IMR-90 (cell line): ENCODE data around the gene RCN2. TPM values are rescaled to one million over a fixed set of nuclear protein-coding genes. Genes with fewer than 3 reads are reported as not detected.

ENCODE experiments used
- ATAC-seq: fragments of 200-7000 bp; cut with Tn5 transposase; 2 replicates; pipeline ENCODE4 v1.9.1; 2020; ENCODE audit warnings: low read depth, mild to moderate bottlenecking, moderate library complexity
- BruUV-seq: library from RNA; stranded (reverse); fragments of 400-500 nt; replicated peaks from 2 replicates; lab custom pipeline; 2021; lab: Mats Ljungman, UMichigan
- CTCF ChIA-PET: fragments of 300-600 bp; formaldehyde crosslinking; extraction: SDS; loops from one replicate; lab custom pipeline; 2021; ENCODE audit warnings: antibody characterized with exemption; lab: Yijun Ruan, JAX
- POLR2A ChIA-PET: fragments of 300-600 bp; sonication (Branson Sonifier 250); formaldehyde crosslinking; loops from one replicate; lab custom pipeline; 2022; ENCODE audit warnings: antibody characterized with exemption; ENCODE audit not compliant: unreplicated experiment; lab: Charles Lee
- DNase-seq: peaks from one replicate; pipeline ENCODE4 v3.0.0; 2013
- H2AFZ ChIP-seq: replicated peaks from 2 replicates; pipeline ENCODE3; 2013; ENCODE audit warnings: low read length, mild to moderate bottlenecking; ENCODE audit not compliant: poor library complexity
- H2AK5ac ChIP-seq: 2 replicates; pipeline ENCODE4 v1.6.1; 2013; ENCODE audit warnings: low read depth, low read length, inconsistent platforms
- H2AK9ac ChIP-seq: replicated peaks from 2 replicates; pipeline ENCODE3; 2013; ENCODE audit warnings: mild to moderate bottlenecking, low read depth, low read length, moderate library complexity; ENCODE audit not compliant: poor library complexity
- H2BK120ac ChIP-seq: 2 replicates; pipeline ENCODE4 v1.6.1; 2013; ENCODE audit warnings: low read depth, low read length, inconsistent platforms
- H2BK15ac ChIP-seq: 3 replicates; pipeline ENCODE4 v1.6.1; 2013; ENCODE audit warnings: low read depth, low read length, inconsistent platforms
- H2BK20ac ChIP-seq: 2 replicates; pipeline ENCODE4 v1.6.1; 2013; ENCODE audit warnings: low read depth, mild to moderate bottlenecking, inconsistent platforms, low read length, moderate library complexity
- H2BK5ac ChIP-seq: 2 replicates; pipeline ENCODE4 v1.6.1; 2013; ENCODE audit warnings: mild to moderate bottlenecking, low read depth, low read length, inconsistent platforms; ENCODE audit not compliant: poor library complexity, severe bottlenecking
- H3K14ac ChIP-seq: replicated peaks from 2 replicates; pipeline ENCODE4 v1.6.1; 2013; ENCODE audit warnings: low read depth, low read length, inconsistent platforms
- H3K18ac ChIP-seq: 2 replicates; pipeline ENCODE4 v1.6.1; 2013; ENCODE audit warnings: low read depth, low read length, control low read depth
- H3K23ac ChIP-seq: 2 replicates; pipeline ENCODE4 v1.6.1; 2013; ENCODE audit warnings: low read depth, low read length, inconsistent platforms
- H3K27ac ChIP-seq: 2 replicates; pipeline ENCODE4 v1.5.1; 2013; ENCODE audit warnings: mild to moderate bottlenecking, control low read depth, low read length; ENCODE audit not compliant: insufficient read depth
- H3K27me3 ChIP-seq: 2 replicates; pipeline ENCODE4 v1.6.1; 2013; ENCODE audit warnings: low read length; ENCODE audit not compliant: control insufficient read depth, insufficient read depth
- H3K36me3 ChIP-seq: 2 replicates; pipeline ENCODE4 v1.6.1; 2013; ENCODE audit warnings: low read length, mixed read lengths; ENCODE audit not compliant: control insufficient read depth, insufficient read depth
- H3K4ac ChIP-seq: 2 replicates; pipeline ENCODE4 v1.6.1; 2013; ENCODE audit warnings: low read depth, low read length, inconsistent platforms
- H3K4me1 ChIP-seq: 2 replicates; pipeline ENCODE4 v1.6.1; 2013; ENCODE audit warnings: low read length, mixed read lengths; ENCODE audit not compliant: control insufficient read depth, insufficient read depth
- H3K4me2 ChIP-seq: 2 replicates; pipeline ENCODE4 v1.6.1; 2013; ENCODE audit warnings: low read depth, mild to moderate bottlenecking, control low read depth, low read length, moderate library complexity
- H3K4me3 ChIP-seq: 2 replicates; pipeline ENCODE4 v1.5.1; 2013; ENCODE audit warnings: low read depth, mild to moderate bottlenecking, control low read depth, low read length, moderate library complexity; ENCODE audit not compliant: insufficient read depth
- H3K56ac ChIP-seq: 2 replicates; pipeline ENCODE4 v1.6.1; 2013; ENCODE audit warnings: low read length, inconsistent platforms; ENCODE audit not compliant: insufficient read depth; ENCODE audit errors: extremely low read depth
- H3K79me1 ChIP-seq, 2 experiments: 2 replicates each; pipeline ENCODE4 v1.6.1; 2013; ENCODE audit warnings: low read length in 2 of 2, inconsistent platforms in 1 of 2, low read depth in 1 of 2
- H3K9ac ChIP-seq: 2 replicates; pipeline ENCODE4 v1.6.1; 2013; ENCODE audit warnings: low read depth, low read length, control low read depth
- H3K9me1 ChIP-seq: 2 replicates; pipeline ENCODE4 v1.6.1; 2013; ENCODE audit warnings: low read length, inconsistent platforms; ENCODE audit not compliant: insufficient read depth
- H3K9me3 ChIP-seq: 2 replicates; pipeline ENCODE4 v1.6.1; 2013; ENCODE audit warnings: low read length; ENCODE audit not compliant: control insufficient read depth, insufficient read depth
- H4K20me1 ChIP-seq: 2 replicates; pipeline ENCODE4 v1.6.1; 2013; ENCODE audit warnings: low read length, inconsistent platforms; ENCODE audit not compliant: insufficient read depth
- H4K5ac ChIP-seq: 2 replicates; pipeline ENCODE4 v1.6.1; 2013; ENCODE audit warnings: mild to moderate bottlenecking, low read depth, low read length, control low read depth
- H4K8ac ChIP-seq, 2 experiments: 2 replicates each; pipeline ENCODE4 v1.6.1; 2013; ENCODE audit warnings: low read depth in 2 of 2, low read length in 2 of 2, control low read depth in 1 of 2, inconsistent platforms in 1 of 2
- H4K91ac ChIP-seq: 2 replicates; pipeline ENCODE4 v1.6.1; 2013; ENCODE audit warnings: low read depth, low read length, inconsistent platforms; ENCODE audit not compliant: insufficient read depth
- BHLHE40 ChIP-seq: fragments of 150-350 bp; IDR thresholded peaks from 2 replicates; pipeline ENCODE4 v1.6.1; 2016; ENCODE audit warnings: mild to moderate bottlenecking, low read depth, low read length
- CEBPB ChIP-seq: IDR thresholded peaks from 2 replicates; pipeline ENCODE4 v1.6.1; 2012; ENCODE audit warnings: low read depth, low read length, improper control_type of control experiment
- CHD1 ChIP-seq: IDR thresholded peaks from 2 replicates; pipeline ENCODE4 v1.6.1; 2012; ENCODE audit warnings: low read depth, low read length, improper control_type of control experiment
- CTCF ChIP-seq: conservative IDR thresholded peaks from 2 replicates; pipeline ENCODE4 v1.5.1; 2012; ENCODE audit warnings: mild to moderate bottlenecking, low read depth, low read length, improper control_type of control experiment
- ELK1 ChIP-seq: fragments of 150-350 bp; IDR thresholded peaks from 2 replicates; pipeline ENCODE4 v1.6.1; 2016; ENCODE audit warnings: low read depth, mild to moderate bottlenecking, low read length, moderate library complexity, borderline replicate concordance
- FOS ChIP-seq: fragments of 150-350 bp; IDR thresholded peaks from 2 replicates; pipeline ENCODE4 v1.6.1; 2016; ENCODE audit warnings: low read depth, low read length
- MAFK ChIP-seq: IDR thresholded peaks from 2 replicates; pipeline ENCODE4 v1.6.1; 2012; ENCODE audit warnings: low read depth, low read length, improper control_type of control experiment
- MAZ ChIP-seq: IDR thresholded peaks from 2 replicates; pipeline ENCODE4 v1.6.1; 2012; ENCODE audit warnings: low read depth, mild to moderate bottlenecking, low read length, improper control_type of control experiment, moderate library complexity, borderline replicate concordance
- MXI1 ChIP-seq: IDR thresholded peaks from 2 replicates; pipeline ENCODE4 v1.6.1; 2012; ENCODE audit warnings: low read depth, mild to moderate bottlenecking, low read length, moderate library complexity, borderline replicate concordance
- NFE2L2 ChIP-seq: fragments of 150-350 bp; IDR thresholded peaks from 2 replicates; pipeline ENCODE4 v1.6.1; 2016; ENCODE audit warnings: low read depth, mild to moderate bottlenecking, low read length
- POLR2A ChIP-seq: IDR thresholded peaks from 2 replicates; pipeline ENCODE4 v1.6.1; 2012; ENCODE audit warnings: mild to moderate bottlenecking, low read depth, low read length
- RAD21 ChIP-seq: IDR thresholded peaks from 2 replicates; pipeline ENCODE4 v1.6.1; 2012; ENCODE audit warnings: low read length, improper control_type of control experiment
- RCOR1 ChIP-seq: IDR thresholded peaks from 2 replicates; pipeline ENCODE4 v1.6.1; 2012; ENCODE audit warnings: mild to moderate bottlenecking, low read length, improper control_type of control experiment; ENCODE audit not compliant: insufficient replicate concordance
- RFX5 ChIP-seq: IDR thresholded peaks from 2 replicates; pipeline ENCODE4 v1.8.0; 2012; ENCODE audit warnings: low read depth, mild to moderate bottlenecking, low read length, moderate library complexity
- SMC3 ChIP-seq: fragments of 150-350 bp; IDR thresholded peaks from 2 replicates; pipeline ENCODE4 v1.6.1; 2016; ENCODE audit warnings: low read depth, mild to moderate bottlenecking, antibody characterized with exemption, low read length, moderate library complexity
- USF2 ChIP-seq: fragments of 150-350 bp; IDR thresholded peaks from 2 replicates; pipeline ENCODE4 v1.6.1; 2017; ENCODE audit warnings: mild to moderate bottlenecking, antibody characterized with exemption, low read length, low read depth
- WGBS, 2 experiments: methylation state at CpG; one replicate each; pipeline versions ENCODE4 v1.1.5 to v1.1.7; 2013; ENCODE audit warnings: missing lambda C conversion rate in 2 of 2; ENCODE audit not compliant: insufficient read length in 1 of 2; ENCODE audit errors: extremely low coverage in 2 of 2; 5-methylcytosine and 5-hydroxymethylcytosine counted together
- dilution Hi-C: fragments of 300-500 bp; cut with HindIII; formaldehyde crosslinking; loops from one replicate; pipeline ENCODE4 v1.14.3; 2018; ENCODE audit warnings: low sequenced_read_pairs; ENCODE audit not compliant: unreplicated experiment
- in situ Hi-C: fragments of 300-500 bp; cut with MboI; formaldehyde crosslinking; loops from 3 replicates; pipeline ENCODE4 v1.14.3; 2019; ENCODE audit warnings: low sequenced_read_pairs, inconsistent platforms, mixed read lengths
- intact Hi-C: fragments of 100-400 bp; cut with micrococcal nuclease; formaldehyde crosslinking; loops from 2 replicates; pipeline ENCODE4 v1.10.0; 2022
- polyA plus RNA-seq, 3 experiments: library from polyadenylated mRNA; depleted of rRNA; stranded (reverse); fragments of >200 nt; gene quantifications; 2 replicates each; pipeline ENCODE4 v1.2.3, GENCODE V29; 2012; ENCODE audit warnings: low replicate concordance in 1 of 3
- total RNA-seq: library from RNA; depleted of rRNA; stranded (reverse); fragments of >200 nt; gene quantifications from 2 replicates; pipeline ENCODE4 v1.2.3, GENCODE V29; 2012

The RCN2 gene
- total and polyA plus RNA-seq, 2 of the 4 experiments (the other 2 are of a cell fraction): 12.0 to 56.5 TPM

- Histone ChIP-seq H2BK120ac (no peak overlapping the region), H2BK15ac (no peak overlapping the region), H3K4ac (no peak overlapping the region), H3K14ac (no peak overlapping the region), H2AFZ (no peak overlapping the region), H3K4me1 (0 out of 2 replicates have a peak, but pooled peaks cover 3% of the 10 kb centered on the region), H3K79me1 (peaks cover 11 to 21% of the 10 kb centered on the region in 2 experiments), H2AK9ac (no peak overlapping the region), H3K4me2 (no peak overlapping the region), H4K20me1 (no peaks in the 10 kb centered on the region), H4K91ac (no peak overlapping the region), H3K23ac (no peak overlapping the region), H3K9ac (no peak overlapping the region), H3K56ac (no peak overlapping the region), H3K18ac (no peak overlapping the region), H3K27ac (no peak overlapping the region), H2AK5ac (no peak overlapping the region), H3K27me3 (no peaks in the 10 kb centered on the region), H3K36me3 (peaks cover 9% of the 10 kb centered on the region), H2BK20ac (no peak overlapping the region), H4K8ac (no peak overlapping the region), H3K9me1 (no peaks in the 10 kb centered on the region), H3K4me3 (no peak overlapping the region), H4K5ac (no peak overlapping the region), H2BK5ac (no peak overlapping the region), H3K9me3 (no peaks in the 10 kb centered on the region)
- ATAC-seq (no peak), DNase-seq (no peak)
- intact Hi-C loops: no loop called here
- BruUV-seq: no TSS peak
- POLR2A ChIA-PET: no interaction called here
- dilution Hi-C loops: no loop called here
- in situ Hi-C loops: no loop called here
- TF ChIP-seq MAFK: no peak
- no peak for TF ChIP-seq CHD1
- TF ChIP-seq POLR2A: no peak
- no peak for TF ChIP-seq ELK1
- no peak for TF ChIP-seq CTCF
- no peak for TF ChIP-seq BHLHE40
- no peak for TF ChIP-seq CEBPB
- no peak for TF ChIP-seq MAZ
- TF ChIP-seq RFX5: no peak
- TF ChIP-seq MXI1: no peak
- TF ChIP-seq SMC3: no peak
- TF ChIP-seq FOS: no peak
- no peak for TF ChIP-seq RAD21
- no peak for TF ChIP-seq NFE2L2
- TF ChIP-seq RCOR1: no peak
- no peak for TF ChIP-seq USF2
- CTCF ChIA-PET: no interaction called here
- WGBS, 2 experiments: 100% methylated on average over 1 of the region's 2 CpGs; no CpG with 5 or more reads in 1 of the 2 experiments
Measured at GRCh38 chr15:76935620-76936019, 4.1 kb downstream of the RCN2 start.
